Renal cortex interstitium (tissue), 11 donors: ENCODE results near the gene DIP2C. TPM values are rescaled to one million over a fixed set of nuclear protein-coding genes. Genes with fewer than 3 reads are reported as not detected.
"Not testable (repeated sequence)": the region's sequence is repeated elsewhere in the genome, so short reads cannot be mapped to it uniquely, and the experiment has no call there.

Experiments
- DNase-seq, 11 donors: peaks; one replicate each; pipeline ENCODE4 v3.0.0-alpha.2; 2013; ENCODE audit warnings: low read depth in 9 of 11, low spot score in 4 of 11; ENCODE audit errors: extremely low read depth in 1 of 11
- polyA plus RNA-seq, 3 donors: library from polyadenylated mRNA; unstranded; fragments of 120-200 nt; gene quantifications; one replicate each; pipeline ENCODE4 v1.2.1, GENCODE V29; 2013; ENCODE audit not compliant: insufficient read length in 3 of 3

Gene DIP2C
- polyA plus RNA-seq, 3 donors = 20.7 to 23.7 (median 23.4) TPM

GRCh38 chr10:338171-339037, 351.1 kb downstream of the DIP2C start:
- DNase-seq = peak in 5 of 11 donors; percentile 31 to 60 (median 41)

- no peak for DNase-seq
These were observed 353.2 kb downstream of the DIP2C start for GRCh38 chr10:336247-336646.

GRCh38 chr10:335151-335800, 354.2 kb downstream of the DIP2C start:
- DNase-seq = no peak

GRCh38 chr10:331186-331585, 358.3 kb downstream of the DIP2C start:
- DNase-seq = no peak

- DNase-seq = peak in 1 of 11 donors; percentile 43
These were observed 359.9 kb downstream of the DIP2C start for GRCh38 chr10:329361-330099.

- DNase-seq = no peak
These were observed 361.3 kb downstream of the DIP2C start for GRCh38 chr10:327889-328852.

GRCh38 chr10:326894-327635, 362.4 kb downstream of the DIP2C start:
- DNase-seq = no peak

GRCh38 chr10:326350-326749, 363.1 kb downstream of the DIP2C start:
- no peak for DNase-seq

- DNase-seq = no peak
These were observed 364.2 kb downstream of the DIP2C start for GRCh38 chr10:325282-325681.

GRCh38 chr10:324593-324992, 364.9 kb downstream of the DIP2C start:
- no peak for DNase-seq

GRCh38 chr10:323651-324293, 365.7 kb downstream of the DIP2C start:
- DNase-seq = no peak

- DNase-seq = not testable (repeated sequence)
These were observed 366.4 kb downstream of the DIP2C start for GRCh38 chr10:323046-323445.

GRCh38 chr10:320771-321170, 368.7 kb downstream of the DIP2C start:
- DNase-seq = no peak

- no peak for DNase-seq
These were observed 371.5 kb downstream of the DIP2C start for GRCh38 chr10:317926-318325.

GRCh38 chr10:317271-317769, 372.1 kb downstream of the DIP2C start:
- peak in 9 of 11 donors; percentile 35 to 70 (median 47) for DNase-seq

- DNase-seq = no peak
These were observed 373.1 kb downstream of the DIP2C start for GRCh38 chr10:316390-316789.

- DNase-seq = no peak
These were observed 374.6 kb downstream of the DIP2C start for GRCh38 chr10:314871-315270.
